GM23248 (cell line): ENCODE results near the gene NOTCH3.

ENCODE experiments used
- EZH2 ChIP-seq: fragments of 200-600 bp; sonication (generic); IDR thresholded peaks from 2 replicates; pipeline ENCODE4 v1.6.1; 2018; ENCODE audit warnings: antibody characterized with exemption, mild to moderate bottlenecking; ENCODE audit not compliant: insufficient read depth, poor library complexity, severe bottlenecking
- EZH2phosphoT487 ChIP-seq: fragments of 200-600 bp; sonication (generic); IDR thresholded peaks from 2 replicates; pipeline ENCODE4 v1.6.1; 2018; ENCODE audit warnings: antibody characterized with exemption, moderate library complexity, mild to moderate bottlenecking, low read depth; ENCODE audit not compliant: insufficient read depth

- no peak for TF ChIP-seq EZH2
- no peak for TF ChIP-seq EZH2phosphoT487
These were observed 704 bp upstream of the NOTCH3 start for GRCh38 chr19:15201374-15202023.
